GM23338 (cell line): ENCODE measurements around the gene NOXA1. TPM values are rescaled to one million over a fixed set of nuclear protein-coding genes. Genes with fewer than 3 reads are reported as not detected.

Experiments
- ATAC-seq: fragments of 200-7000 bp; cut with Tn5 transposase; 3 replicates; pipeline ENCODE4 v1.9.1; 2020
- DNase-seq: peaks from one replicate; pipeline ENCODE4 v3.0.0-alpha.2; 2015; ENCODE audit warnings: low spot score
- H2AFZ ChIP-seq: fragments of 200-600 bp; sonication (generic); 2 replicates; pipeline ENCODE4 v1.8.0; 2016; ENCODE audit warnings: antibody characterized with exemption, mild to moderate bottlenecking, moderate library complexity
- H3F3A ChIP-seq: fragments of 200-600 bp; sonication (generic); replicated peaks from 2 replicates; pipeline ENCODE4 v1.8.0; 2017; ENCODE audit warnings: antibody characterized with exemption, mixed run types, low read depth
- H3K27ac ChIP-seq: fragments of 200-600 bp; sonication (generic); 2 replicates; pipeline ENCODE4 v1.6.1; 2016; ENCODE audit warnings: low read depth
- H3K27me3 ChIP-seq: fragments of 200-600 bp; sonication (generic); 2 replicates; pipeline ENCODE4 v1.8.0; 2016; ENCODE audit warnings: mild to moderate bottlenecking, mixed run types, moderate library complexity; ENCODE audit not compliant: insufficient read depth
- H3K36me3 ChIP-seq: fragments of 200-600 bp; sonication (generic); 2 replicates; pipeline ENCODE4 v1.8.0; 2016; ENCODE audit warnings: mild to moderate bottlenecking; ENCODE audit not compliant: insufficient read depth
- H3K4me1 ChIP-seq: fragments of 200-600 bp; sonication (generic); 2 replicates; pipeline ENCODE4 v1.8.0; 2016; ENCODE audit warnings: mild to moderate bottlenecking, moderate library complexity; ENCODE audit not compliant: insufficient read depth
- H3K4me2 ChIP-seq: fragments of 200-600 bp; sonication (generic); 2 replicates; pipeline ENCODE4 v1.7.1; 2017; ENCODE audit warnings: mixed run types
- H3K4me3 ChIP-seq: fragments of 200-600 bp; sonication (generic); 2 replicates; pipeline ENCODE4 v1.6.1; 2016; ENCODE audit warnings: mixed run types
- H3K79me2 ChIP-seq: fragments of 200-600 bp; sonication (generic); replicated peaks from 2 replicates; pipeline ENCODE4 v1.8.0; 2017; ENCODE audit warnings: mild to moderate bottlenecking; ENCODE audit not compliant: insufficient read depth
- H3K9me2 ChIP-seq: fragments of 200-600 bp; sonication (generic); 2 replicates; pipeline ENCODE4 v1.8.0; 2017; ENCODE audit not compliant: insufficient read depth
- H4K20me1 ChIP-seq: fragments of 200-600 bp; sonication (generic); replicated peaks from 2 replicates; pipeline ENCODE4 v1.8.0; 2017; ENCODE audit warnings: mild to moderate bottlenecking; ENCODE audit not compliant: insufficient read depth
- H3K27ac Mint-ChIP-seq: 2 replicates; pipeline ENCODE4 v1.8.0; 2020; ENCODE audit warnings: inconsistent platforms, mild to moderate bottlenecking, moderate library complexity, mixed read lengths
- H3K27me3 Mint-ChIP-seq: 3 replicates; pipeline ENCODE4 v1.8.0; 2022; ENCODE audit warnings: low read depth, mild to moderate bottlenecking, moderate library complexity, mixed read lengths, inconsistent platforms; ENCODE audit not compliant: insufficient read depth, poor library complexity
- H3K36me3 Mint-ChIP-seq: 3 replicates; pipeline ENCODE4 v1.8.0; 2021; ENCODE audit warnings: low read depth, mild to moderate bottlenecking, inconsistent platforms, moderate library complexity, mixed read lengths
- H3K4me1 Mint-ChIP-seq: 3 replicates; pipeline ENCODE4 v1.8.0; 2020; ENCODE audit warnings: mild to moderate bottlenecking, inconsistent platforms, mixed read lengths
- H3K4me3 Mint-ChIP-seq: 3 replicates; pipeline ENCODE4 v1.8.0; 2021; ENCODE audit warnings: moderate library complexity, mild to moderate bottlenecking, inconsistent platforms, mixed read lengths
- H3K9me3 Mint-ChIP-seq: 3 replicates; pipeline ENCODE4 v1.8.0; 2020; ENCODE audit warnings: moderate library complexity, mild to moderate bottlenecking, inconsistent platforms, mixed read lengths
- CREB1 ChIP-seq: fragments of 250-450 bp; sonication (Bioruptor Pico); IDR thresholded peaks from 2 replicates; pipeline ENCODE4 v1.5.0; 2020; ENCODE audit warnings: low read depth, mild to moderate bottlenecking, moderate library complexity
- EZH2 ChIP-seq: fragments of 200-600 bp; sonication (generic); IDR thresholded peaks from one replicate; pipeline ENCODE4 v1.8.0; 2017; ENCODE audit warnings: antibody characterized with exemption, mild to moderate bottlenecking, low read depth; ENCODE audit not compliant: unreplicated experiment
- EZH2phosphoT487 ChIP-seq: fragments of 200-600 bp; sonication (generic); IDR thresholded peaks from one replicate; pipeline ENCODE4 v1.8.1; 2018; ENCODE audit warnings: antibody characterized with exemption; ENCODE audit not compliant: unreplicated experiment
- JUNB ChIP-seq: IDR thresholded peaks from one replicate; pipeline ENCODE4 v1.6.1; 2016; ENCODE audit warnings: antibody characterized with exemption; ENCODE audit not compliant: unreplicated experiment
- NANOG ChIP-seq: IDR thresholded peaks from 2 replicates; pipeline ENCODE4 v1.6.1; 2016; ENCODE audit warnings: antibody characterized with exemption, borderline replicate concordance
- POLR2AphosphoS5 ChIP-seq: IDR thresholded peaks from 2 replicates; pipeline ENCODE4 v1.6.1; 2016; ENCODE audit warnings: antibody characterized with exemption, low read depth
- STAT1 ChIP-seq: IDR thresholded peaks from one replicate; pipeline ENCODE4 v1.6.1; 2016; ENCODE audit warnings: antibody characterized with exemption; ENCODE audit not compliant: unreplicated experiment
- ZNF114 ChIP-seq: fragments of 250-450 bp; sonication (Bioruptor Pico); IDR thresholded peaks from 2 replicates; pipeline ENCODE4 v1.5.0; 2020; ENCODE audit warnings: mild to moderate bottlenecking, moderate library complexity
- ZNF331 ChIP-seq: fragments of 250-450 bp; sonication (Bioruptor Pico); IDR thresholded peaks from 2 replicates; pipeline ENCODE4 v1.5.0; 2020; ENCODE audit warnings: low read depth, mild to moderate bottlenecking, moderate library complexity
- polyA plus RNA-seq: library from polyadenylated mRNA; unstranded; fragments of >200 nt; fragmentation: Nextera tagmentation; extraction: Ambion mirVana; gene quantifications from 2 replicates; pipeline ENCODE4 v1.2.1, GENCODE V29; 2016
- total RNA-seq: library from RNA; depleted of rRNA; stranded (reverse); fragments of >200 nt; shearing (Covaris generic); gene quantifications from 2 replicates; pipeline ENCODE4 v1.2.3, GENCODE V29; 2014
- TF ChIP-seq, protein P1 (sequence below): IDR thresholded peaks from one replicate; pipeline ENCODE4 v1.6.1; 2018; ENCODE audit warnings: antibody characterized with exemption; ENCODE audit not compliant: unreplicated experiment
- TF ChIP-seq, protein P2 (sequence below): fragments of 250-450 bp; sonication (Bioruptor Pico); IDR thresholded peaks from 2 replicates; pipeline ENCODE4 v1.5.0; 2020; ENCODE audit warnings: mild to moderate bottlenecking, moderate library complexity
- TF ChIP-seq, protein P3 (sequence below), 2 experiments: fragments of 200-600 bp in 1 of 2; sonication (generic) in 1 of 2; conservative IDR thresholded peaks; 2 replicates each; pipeline versions ENCODE4 v1.5.1 to v1.6.1; 2016 to 2017; ENCODE audit warnings: antibody characterized with exemption in 2 of 2, low read depth in 2 of 2, mild to moderate bottlenecking in 2 of 2, moderate library complexity in 1 of 2
- TF ChIP-seq, protein P4 (sequence below): IDR thresholded peaks from 2 replicates; pipeline ENCODE4 v1.6.1; 2016; ENCODE audit warnings: antibody characterized with exemption

The NOXA1 gene
- total and polyA plus RNA-seq, 2 experiments from 2014 or later: 0.59 to 0.68 TPM

DNA sequence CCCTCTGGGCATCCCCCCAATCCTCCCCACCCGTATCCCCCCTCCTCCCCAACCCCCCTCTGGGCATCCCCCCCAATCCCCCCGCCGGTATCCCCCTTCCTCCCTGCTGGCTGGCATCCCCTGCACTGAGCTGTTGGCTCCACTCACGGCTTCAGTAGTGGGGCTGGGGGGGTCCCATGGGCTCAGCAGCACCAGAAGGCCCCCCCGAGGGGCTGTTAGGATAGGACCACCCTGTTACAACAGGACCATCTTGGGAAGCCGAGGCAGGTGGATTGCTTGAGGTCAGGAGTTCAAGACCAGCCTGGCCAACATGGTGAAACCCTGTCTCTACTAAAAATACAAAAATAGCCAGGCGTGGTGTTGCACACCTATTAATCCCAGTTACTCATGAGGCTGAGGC lies 42.6 kb upstream of the NOXA1 start:
- no peak overlapping the region for H3K4me2 ChIP-seq
- no peaks in the 10 kb centered on the region for H3K27me3 ChIP-seq
- no peak overlapping the region for H3K27ac Mint-ChIP-seq
- peaks cover 14% of the 10 kb centered on the region for H3K9me3 Mint-ChIP-seq
- H3K27ac ChIP-seq: no peak overlapping the region
- no peak overlapping the region for H3K4me3 ChIP-seq
- no peaks in the 10 kb centered on the region for H3K36me3 ChIP-seq
- DNase-seq (no peak), ATAC-seq (no peak)
- H3K4me3 Mint-ChIP-seq: no peak overlapping the region
- H3K27me3 Mint-ChIP-seq: peaks cover 12% of the 10 kb centered on the region
- H3K9me2 ChIP-seq: no peaks in the 10 kb centered on the region
- H3K4me1 Mint-ChIP-seq: peaks cover 2% of the 10 kb centered on the region; the same call in 2 of the 3 replicates
- no peak overlapping the region for H2AFZ ChIP-seq
- H3F3A ChIP-seq: no peaks in the 10 kb centered on the region
- H3K4me1 ChIP-seq: no peaks in the 10 kb centered on the region
- no peaks in the 10 kb centered on the region for H3K79me2 ChIP-seq
- peaks cover 9% of the 10 kb centered on the region; the same call in 2 of the 3 replicates for H3K36me3 Mint-ChIP-seq
- no peak for TF ChIP-seq ZNF114 (CRISPR knock-in tag)
- no peak for TF ChIP-seq EZH2phosphoT487
- TF ChIP-seq EZH2: no peak
- TF ChIP-seq NANOG: no peak
- TF ChIP-seq CREB1 (CRISPR knock-in tag): no peak
- no peak for TF ChIP-seq ZNF331
- TF ChIP-seq STAT1: no peak
- no peak for TF ChIP-seq JUNB
- TF ChIP-seq POLR2AphosphoS5: no peak
- TF ChIP-seq, protein P1, sequence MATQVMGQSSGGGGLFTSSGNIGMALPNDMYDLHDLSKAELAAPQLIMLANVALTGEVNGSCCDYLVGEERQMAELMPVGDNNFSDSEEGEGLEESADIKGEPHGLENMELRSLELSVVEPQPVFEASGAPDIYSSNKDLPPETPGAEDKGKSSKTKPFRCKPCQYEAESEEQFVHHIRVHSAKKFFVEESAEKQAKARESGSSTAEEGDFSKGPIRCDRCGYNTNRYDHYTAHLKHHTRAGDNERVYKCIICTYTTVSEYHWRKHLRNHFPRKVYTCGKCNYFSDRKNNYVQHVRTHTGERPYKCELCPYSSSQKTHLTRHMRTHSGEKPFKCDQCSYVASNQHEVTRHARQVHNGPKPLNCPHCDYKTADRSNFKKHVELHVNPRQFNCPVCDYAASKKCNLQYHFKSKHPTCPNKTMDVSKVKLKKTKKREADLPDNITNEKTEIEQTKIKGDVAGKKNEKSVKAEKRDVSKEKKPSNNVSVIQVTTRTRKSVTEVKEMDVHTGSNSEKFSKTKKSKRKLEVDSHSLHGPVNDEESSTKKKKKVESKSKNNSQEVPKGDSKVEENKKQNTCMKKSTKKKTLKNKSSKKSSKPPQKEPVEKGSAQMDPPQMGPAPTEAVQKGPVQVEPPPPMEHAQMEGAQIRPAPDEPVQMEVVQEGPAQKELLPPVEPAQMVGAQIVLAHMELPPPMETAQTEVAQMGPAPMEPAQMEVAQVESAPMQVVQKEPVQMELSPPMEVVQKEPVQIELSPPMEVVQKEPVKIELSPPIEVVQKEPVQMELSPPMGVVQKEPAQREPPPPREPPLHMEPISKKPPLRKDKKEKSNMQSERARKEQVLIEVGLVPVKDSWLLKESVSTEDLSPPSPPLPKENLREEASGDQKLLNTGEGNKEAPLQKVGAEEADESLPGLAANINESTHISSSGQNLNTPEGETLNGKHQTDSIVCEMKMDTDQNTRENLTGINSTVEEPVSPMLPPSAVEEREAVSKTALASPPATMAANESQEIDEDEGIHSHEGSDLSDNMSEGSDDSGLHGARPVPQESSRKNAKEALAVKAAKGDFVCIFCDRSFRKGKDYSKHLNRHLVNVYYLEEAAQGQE: no peak
- TF ChIP-seq, protein P2, sequence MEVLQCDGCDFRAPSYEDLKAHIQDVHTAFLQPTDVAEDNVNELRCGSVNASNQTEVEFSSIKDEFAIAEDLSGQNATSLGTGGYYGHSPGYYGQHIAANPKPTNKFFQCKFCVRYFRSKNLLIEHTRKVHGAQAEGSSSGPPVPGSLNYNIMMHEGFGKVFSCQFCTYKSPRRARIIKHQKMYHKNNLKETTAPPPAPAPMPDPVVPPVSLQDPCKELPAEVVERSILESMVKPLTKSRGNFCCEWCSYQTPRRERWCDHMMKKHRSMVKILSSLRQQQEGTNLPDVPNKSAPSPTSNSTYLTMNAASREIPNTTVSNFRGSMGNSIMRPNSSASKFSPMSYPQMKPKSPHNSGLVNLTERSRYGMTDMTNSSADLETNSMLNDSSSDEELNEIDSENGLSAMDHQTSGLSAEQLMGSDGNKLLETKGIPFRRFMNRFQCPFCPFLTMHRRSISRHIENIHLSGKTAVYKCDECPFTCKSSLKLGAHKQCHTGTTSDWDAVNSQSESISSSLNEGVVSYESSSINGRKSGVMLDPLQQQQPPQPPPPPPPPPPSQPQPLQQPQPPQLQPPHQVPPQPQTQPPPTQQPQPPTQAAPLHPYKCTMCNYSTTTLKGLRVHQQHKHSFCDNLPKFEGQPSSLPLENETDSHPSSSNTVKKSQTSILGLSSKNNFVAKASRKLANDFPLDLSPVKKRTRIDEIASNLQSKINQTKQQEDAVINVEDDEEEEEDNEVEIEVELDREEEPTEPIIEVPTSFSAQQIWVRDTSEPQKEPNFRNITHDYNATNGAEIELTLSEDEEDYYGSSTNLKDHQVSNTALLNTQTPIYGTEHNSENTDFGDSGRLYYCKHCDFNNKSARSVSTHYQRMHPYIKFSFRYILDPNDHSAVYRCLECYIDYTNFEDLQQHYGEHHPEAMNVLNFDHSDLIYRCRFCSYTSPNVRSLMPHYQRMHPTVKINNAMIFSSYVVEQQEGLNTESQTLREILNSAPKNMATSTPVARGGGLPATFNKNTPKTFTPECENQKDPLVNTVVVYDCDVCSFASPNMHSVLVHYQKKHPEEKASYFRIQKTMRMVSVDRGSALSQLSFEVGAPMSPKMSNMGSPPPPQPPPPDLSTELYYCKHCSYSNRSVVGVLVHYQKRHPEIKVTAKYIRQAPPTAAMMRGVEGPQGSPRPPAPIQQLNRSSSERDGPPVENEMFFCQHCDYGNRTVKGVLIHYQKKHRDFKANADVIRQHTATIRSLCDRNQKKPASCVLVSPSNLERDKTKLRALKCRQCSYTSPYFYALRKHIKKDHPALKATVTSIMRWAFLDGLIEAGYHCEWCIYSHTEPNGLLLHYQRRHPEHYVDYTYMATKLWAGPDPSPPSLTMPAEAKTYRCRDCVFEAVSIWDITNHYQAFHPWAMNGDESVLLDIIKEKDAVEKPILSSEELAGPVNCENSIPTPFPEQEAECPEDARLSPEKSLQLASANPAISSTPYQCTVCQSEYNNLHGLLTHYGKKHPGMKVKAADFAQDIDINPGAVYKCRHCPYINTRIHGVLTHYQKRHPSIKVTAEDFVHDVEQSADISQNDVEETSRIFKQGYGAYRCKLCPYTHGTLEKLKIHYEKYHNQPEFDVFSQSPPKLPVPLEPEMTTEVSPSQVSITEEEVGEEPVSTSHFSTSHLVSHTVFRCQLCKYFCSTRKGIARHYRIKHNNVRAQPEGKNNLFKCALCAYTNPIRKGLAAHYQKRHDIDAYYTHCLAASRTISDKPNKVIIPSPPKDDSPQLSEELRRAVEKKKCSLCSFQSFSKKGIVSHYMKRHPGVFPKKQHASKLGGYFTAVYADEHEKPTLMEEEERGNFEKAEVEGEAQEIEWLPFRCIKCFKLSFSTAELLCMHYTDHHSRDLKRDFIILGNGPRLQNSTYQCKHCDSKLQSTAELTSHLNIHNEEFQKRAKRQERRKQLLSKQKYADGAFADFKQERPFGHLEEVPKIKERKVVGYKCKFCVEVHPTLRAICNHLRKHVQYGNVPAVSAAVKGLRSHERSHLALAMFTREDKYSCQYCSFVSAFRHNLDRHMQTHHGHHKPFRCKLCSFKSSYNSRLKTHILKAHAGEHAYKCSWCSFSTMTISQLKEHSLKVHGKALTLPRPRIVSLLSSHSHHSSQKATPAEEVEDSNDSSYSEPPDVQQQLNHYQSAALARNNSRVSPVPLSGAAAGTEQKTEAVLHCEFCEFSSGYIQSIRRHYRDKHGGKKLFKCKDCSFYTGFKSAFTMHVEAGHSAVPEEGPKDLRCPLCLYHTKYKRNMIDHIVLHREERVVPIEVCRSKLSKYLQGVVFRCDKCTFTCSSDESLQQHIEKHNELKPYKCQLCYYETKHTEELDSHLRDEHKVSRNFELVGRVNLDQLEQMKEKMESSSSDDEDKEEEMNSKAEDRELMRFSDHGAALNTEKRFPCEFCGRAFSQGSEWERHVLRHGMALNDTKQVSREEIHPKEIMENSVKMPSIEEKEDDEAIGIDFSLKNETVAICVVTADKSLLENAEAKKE (CRISPR knock-in tag): no peak
- TF ChIP-seq, protein P3, sequence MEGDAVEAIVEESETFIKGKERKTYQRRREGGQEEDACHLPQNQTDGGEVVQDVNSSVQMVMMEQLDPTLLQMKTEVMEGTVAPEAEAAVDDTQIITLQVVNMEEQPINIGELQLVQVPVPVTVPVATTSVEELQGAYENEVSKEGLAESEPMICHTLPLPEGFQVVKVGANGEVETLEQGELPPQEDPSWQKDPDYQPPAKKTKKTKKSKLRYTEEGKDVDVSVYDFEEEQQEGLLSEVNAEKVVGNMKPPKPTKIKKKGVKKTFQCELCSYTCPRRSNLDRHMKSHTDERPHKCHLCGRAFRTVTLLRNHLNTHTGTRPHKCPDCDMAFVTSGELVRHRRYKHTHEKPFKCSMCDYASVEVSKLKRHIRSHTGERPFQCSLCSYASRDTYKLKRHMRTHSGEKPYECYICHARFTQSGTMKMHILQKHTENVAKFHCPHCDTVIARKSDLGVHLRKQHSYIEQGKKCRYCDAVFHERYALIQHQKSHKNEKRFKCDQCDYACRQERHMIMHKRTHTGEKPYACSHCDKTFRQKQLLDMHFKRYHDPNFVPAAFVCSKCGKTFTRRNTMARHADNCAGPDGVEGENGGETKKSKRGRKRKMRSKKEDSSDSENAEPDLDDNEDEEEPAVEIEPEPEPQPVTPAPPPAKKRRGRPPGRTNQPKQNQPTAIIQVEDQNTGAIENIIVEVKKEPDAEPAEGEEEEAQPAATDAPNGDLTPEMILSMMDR (conservative IDR thresholded peaks at IDR 0.05; ENCODE audit: low read depth in 2 of 2): no peak
- TF ChIP-seq, protein P4, sequence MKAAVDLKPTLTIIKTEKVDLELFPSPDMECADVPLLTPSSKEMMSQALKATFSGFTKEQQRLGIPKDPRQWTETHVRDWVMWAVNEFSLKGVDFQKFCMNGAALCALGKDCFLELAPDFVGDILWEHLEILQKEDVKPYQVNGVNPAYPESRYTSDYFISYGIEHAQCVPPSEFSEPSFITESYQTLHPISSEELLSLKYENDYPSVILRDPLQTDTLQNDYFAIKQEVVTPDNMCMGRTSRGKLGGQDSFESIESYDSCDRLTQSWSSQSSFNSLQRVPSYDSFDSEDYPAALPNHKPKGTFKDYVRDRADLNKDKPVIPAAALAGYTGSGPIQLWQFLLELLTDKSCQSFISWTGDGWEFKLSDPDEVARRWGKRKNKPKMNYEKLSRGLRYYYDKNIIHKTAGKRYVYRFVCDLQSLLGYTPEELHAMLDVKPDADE: no peak
- no peaks in the 10 kb centered on the region for H4K20me1 ChIP-seq
